Loucy (cell line): ENCODE data around the gene IFITM1.

ENCODE experiments used
- H2AFZ ChIP-seq: fragments of 200-600 bp; sonication (generic); 2 replicates; pipeline ENCODE4 v1.6.0; 2016; ENCODE audit warnings: antibody characterized with exemption, mild to moderate bottlenecking, low read length, moderate library complexity
- H3F3A ChIP-seq: fragments of 200-600 bp; 2 replicates; pipeline ENCODE4 v1.6.0; 2016; ENCODE audit warnings: antibody characterized with exemption, low read depth, mild to moderate bottlenecking
- H3K27me3 ChIP-seq: fragments of 200-600 bp; sonication (generic); 2 replicates; pipeline ENCODE4 v1.6.1; 2014; ENCODE audit warnings: low read length, mild to moderate bottlenecking; ENCODE audit not compliant: insufficient read depth, poor library complexity, severe bottlenecking
- H3K36me3 ChIP-seq: fragments of 200-600 bp; sonication (generic); 2 replicates; pipeline ENCODE4 v1.6.1; 2016; ENCODE audit warnings: low read length; ENCODE audit not compliant: insufficient read depth
- H3K4me1 ChIP-seq: fragments of 200-600 bp; sonication (generic); 2 replicates; pipeline ENCODE4 v1.5.1; 2014; ENCODE audit warnings: low read length, mild to moderate bottlenecking; ENCODE audit not compliant: insufficient read depth, poor library complexity, severe bottlenecking
- H3K4me2 ChIP-seq: fragments of 200-600 bp; sonication (generic); 2 replicates; pipeline ENCODE4 v1.6.0; 2014; ENCODE audit warnings: antibody characterized with exemption, low read length, low read depth, mild to moderate bottlenecking; ENCODE audit not compliant: poor library complexity, severe bottlenecking
- H3K4me3 ChIP-seq: fragments of 200-600 bp; sonication (generic); 2 replicates; pipeline ENCODE4 v1.5.1; 2014; ENCODE audit warnings: low read length, mild to moderate bottlenecking, mixed read lengths; ENCODE audit not compliant: poor library complexity, severe bottlenecking
- H3K79me2 ChIP-seq: fragments of 200-600 bp; sonication (generic); 2 replicates; pipeline ENCODE4 v1.6.1; 2014; ENCODE audit warnings: low read length; ENCODE audit not compliant: insufficient read depth
- H3K9ac ChIP-seq: fragments of 200-600 bp; sonication (generic); 2 replicates; pipeline ENCODE4 v1.6.0; 2014; ENCODE audit warnings: mild to moderate bottlenecking, low read depth, low read length, moderate library complexity; ENCODE audit not compliant: poor library complexity, severe bottlenecking
- H3K9me2 ChIP-seq: fragments of 200-600 bp; sonication (generic); replicated peaks from 2 replicates; pipeline ENCODE4 v1.6.1; 2016; ENCODE audit warnings: low read depth, low read length, mixed read lengths
- H3K9me3 ChIP-seq: fragments of 200-600 bp; sonication (generic); 2 replicates; pipeline ENCODE4 v1.6.1; 2014; ENCODE audit warnings: mild to moderate bottlenecking, antibody characterized with exemption, low read length, low read depth; ENCODE audit not compliant: insufficient read depth
- H4K20me1 ChIP-seq: fragments of 200-600 bp; sonication (generic); 2 replicates; pipeline ENCODE4 v1.6.0; 2014; ENCODE audit warnings: antibody characterized with exemption, low read length, mild to moderate bottlenecking; ENCODE audit not compliant: insufficient read depth, poor library complexity, severe bottlenecking
- CTCF ChIP-seq: fragments of 200-600 bp; sonication (generic); conservative IDR thresholded peaks from 2 replicates; pipeline ENCODE4 v1.5.1; 2014; ENCODE audit warnings: mild to moderate bottlenecking, antibody characterized with exemption, low read length
- EZH2phosphoT487 ChIP-seq: fragments of 200-600 bp; IDR thresholded peaks from 2 replicates; pipeline ENCODE4 v1.6.1; 2018; ENCODE audit warnings: antibody characterized with exemption, mild to moderate bottlenecking, moderate library complexity, borderline replicate concordance

The IFITM1 gene

DNA sequence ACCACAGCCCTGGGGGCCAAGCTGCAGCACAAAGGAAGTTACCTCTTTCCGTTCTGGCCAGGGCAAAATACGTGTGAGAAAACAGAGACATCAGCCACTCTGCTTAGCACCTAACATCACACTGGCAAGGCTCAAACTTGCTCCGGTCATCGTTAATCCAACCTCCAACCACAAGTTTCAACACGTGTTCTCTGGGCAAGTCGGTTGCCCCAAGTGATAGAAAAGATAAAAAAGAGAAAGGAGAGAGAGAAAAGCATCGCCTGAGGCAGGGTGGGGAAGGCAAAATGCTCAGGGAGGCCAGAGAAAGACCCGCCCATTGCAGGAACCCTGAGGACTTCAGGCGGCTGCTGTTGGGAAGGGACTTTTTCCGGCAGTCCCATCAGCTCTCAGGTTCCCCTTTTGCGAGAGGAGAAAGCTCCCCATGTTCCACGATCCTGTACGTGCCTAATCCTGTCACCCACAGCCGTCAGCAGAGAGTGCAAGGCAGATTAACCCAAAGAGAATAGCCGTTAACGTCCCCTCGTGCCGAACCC, 36.9 kb downstream of the IFITM1 start:
- H3K9me2 ChIP-seq, result no peaks in the 10 kb centered on the region
- peaks cover 11% of the 10 kb centered on the region; the same call in 1 of the 2 replicates for H3K79me2 ChIP-seq
- no peaks in the 10 kb centered on the region for H3K36me3 ChIP-seq
- no peaks in the 10 kb centered on the region for H3K27me3 ChIP-seq
- TF ChIP-seq CTCF (no peak), EZH2phosphoT487 (no peak)
- peak overlapping the region; percentile 69 for H3K4me3 ChIP-seq
- H3K9me3 ChIP-seq, result no peaks in the 10 kb centered on the region
- peaks cover 65% of the 10 kb centered on the region for H3K4me1 ChIP-seq
- H4K20me1 ChIP-seq, result no peaks in the 10 kb centered on the region
- H3K9ac ChIP-seq, result peak overlapping the region; percentile 96
- peaks cover 26% of the 10 kb centered on the region for H3F3A ChIP-seq
- H2AFZ ChIP-seq, result no peak overlapping the region
- peak overlapping the region; percentile 90 for H3K4me2 ChIP-seq

DNA sequence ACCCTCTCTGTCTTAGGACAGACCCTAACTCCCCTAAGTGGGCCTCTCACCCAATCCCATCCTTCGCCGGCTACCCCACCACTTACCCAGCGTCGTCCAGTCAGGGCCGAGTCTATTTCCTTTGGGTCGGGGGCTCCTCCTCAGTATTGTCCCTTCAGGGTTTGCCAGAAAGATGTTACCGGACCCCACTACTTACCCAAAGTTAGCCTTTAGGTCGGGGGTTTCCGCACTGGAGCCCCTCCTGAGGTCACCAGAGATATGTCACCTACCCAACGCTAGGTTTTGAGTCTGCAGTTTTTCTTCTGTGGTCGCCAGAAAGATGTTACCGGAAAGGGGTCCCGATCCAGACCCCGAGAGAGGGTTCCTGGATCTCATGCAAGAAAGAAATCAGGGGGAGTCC, 37.6 kb downstream of the IFITM1 start:
- H3K4me2 ChIP-seq, result peak overlapping the region; percentile 90

GRCh38 chr11:352456-353031, 38.7 kb downstream of the IFITM1 start:
- TF ChIP-seq EZH2phosphoT487 (no peak), CTCF (no peak)
- Histone ChIP-seq H3K4me3 (no peak overlapping the region), H3K79me2 (peaks cover 12% of the 10 kb centered on the region; the same call in 1 of the 2 replicates), H3K9me2 (no peaks in the 10 kb centered on the region), H3F3A (peaks cover 26% of the 10 kb centered on the region), H3K4me2 (peak overlapping the region; percentile 22), H2AFZ (no peak overlapping the region), H3K27me3 (no peaks in the 10 kb centered on the region), H3K36me3 (no peaks in the 10 kb centered on the region), H4K20me1 (no peaks in the 10 kb centered on the region), H3K4me1 (peaks cover 68% of the 10 kb centered on the region), H3K9ac (peak overlapping the region; percentile 96), H3K9me3 (no peaks in the 10 kb centered on the region)

More for the DNA sequence above, 37.6 kb downstream of the IFITM1 start:
- peaks cover 68% of the 10 kb centered on the region for H3K4me1 ChIP-seq
- H3K9me3 ChIP-seq, result no peaks in the 10 kb centered on the region
- H4K20me1 ChIP-seq, result no peaks in the 10 kb centered on the region
- TF ChIP-seq CTCF, result no peak
- no peak for TF ChIP-seq EZH2phosphoT487
- peak overlapping the region; percentile 69 for H3K4me3 ChIP-seq
- no peaks in the 10 kb centered on the region for H3K27me3 ChIP-seq
- H3K79me2 ChIP-seq, result peaks cover 12% of the 10 kb centered on the region; the same call in 1 of the 2 replicates
- no peaks in the 10 kb centered on the region for H3K36me3 ChIP-seq
- H2AFZ ChIP-seq, result no peak overlapping the region
- peaks cover 26% of the 10 kb centered on the region for H3F3A ChIP-seq
- H3K9ac ChIP-seq, result peak overlapping the region; percentile 96
- H3K9me2 ChIP-seq, result no peaks in the 10 kb centered on the region
